MM.1S (cell line): ENCODE results near the gene KMT2D.

Experiments
- DNase-seq: peaks from one replicate; pipeline ENCODE4 v3.0.0-alpha.2; 2015
- H2AFZ ChIP-seq: fragments of 300-600 bp; sonication (generic); 2 replicates; pipeline ENCODE4 v1.6.0; 2016; ENCODE audit warnings: antibody characterized with exemption, low read length
- H3F3A ChIP-seq: fragments of 300-600 bp; sonication (generic); 2 replicates; pipeline ENCODE4 v1.6.1; 2016; ENCODE audit warnings: mild to moderate bottlenecking, antibody characterized with exemption, low read length, moderate library complexity, mixed read lengths; ENCODE audit not compliant: insufficient read depth
- H3K27ac ChIP-seq: fragments of 300-600 bp; sonication (generic); 2 replicates; pipeline ENCODE4 v1.5.1; 2016; ENCODE audit warnings: mild to moderate bottlenecking, low read length
- H3K27me3 ChIP-seq: fragments of 300-600 bp; sonication (generic); replicated peaks from 2 replicates; pipeline ENCODE4 v1.6.0; 2016; ENCODE audit warnings: low read length; ENCODE audit not compliant: insufficient read depth
- H3K36me3 ChIP-seq: fragments of 300-600 bp; sonication (generic); replicated peaks from 2 replicates; pipeline ENCODE4 v1.6.1; 2016; ENCODE audit warnings: mild to moderate bottlenecking, low read length, mixed read lengths; ENCODE audit not compliant: insufficient read depth
- H3K4me1 ChIP-seq: fragments of 300-600 bp; sonication (generic); 2 replicates; pipeline ENCODE4 v1.6.1; 2016; ENCODE audit warnings: low read length, mixed read lengths
- H3K4me2 ChIP-seq: fragments of 300-600 bp; sonication (generic); 2 replicates; pipeline ENCODE4 v1.6.0; 2016; ENCODE audit warnings: low read depth, low read length
- H3K4me3 ChIP-seq: fragments of 300-600 bp; sonication (generic); 2 replicates; pipeline ENCODE4 v1.5.1; 2016; ENCODE audit warnings: low read length, mixed read lengths
- H3K79me2 ChIP-seq: fragments of 300-600 bp; sonication (generic); 2 replicates; pipeline ENCODE4 v1.6.1; 2016; ENCODE audit warnings: mixed run types, low read length, mixed read lengths
- H3K9ac ChIP-seq: fragments of 300-600 bp; sonication (generic); 2 replicates; pipeline ENCODE4 v1.6.1; 2016; ENCODE audit warnings: low read length, mixed read lengths
- H3K9me2 ChIP-seq: fragments of 300-600 bp; sonication (generic); replicated peaks from 2 replicates; pipeline ENCODE4 v1.6.1; 2016; ENCODE audit warnings: mild to moderate bottlenecking, low read length, mixed read lengths; ENCODE audit not compliant: insufficient read depth
- H3K9me3 ChIP-seq: fragments of 300-600 bp; sonication (generic); replicated peaks from 2 replicates; pipeline ENCODE4 v1.6.1; 2016; ENCODE audit warnings: mild to moderate bottlenecking, low read length, mixed read lengths; ENCODE audit not compliant: insufficient read depth
- H4K20me1 ChIP-seq: fragments of 300-600 bp; sonication (generic); 2 replicates; pipeline ENCODE4 v1.6.1; 2016; ENCODE audit warnings: mild to moderate bottlenecking, low read length, moderate library complexity, mixed read lengths; ENCODE audit not compliant: insufficient read depth
- CTCF ChIP-seq: fragments of 300-600 bp; sonication (generic); IDR thresholded peaks from 2 replicates; pipeline ENCODE4 v1.5.1; 2016; ENCODE audit warnings: antibody characterized with exemption, low read length, mixed read lengths
- EZH2 ChIP-seq: fragments of 300-600 bp; sonication (generic); optimal IDR thresholded peaks from 2 replicates; pipeline ENCODE3; 2017; ENCODE audit warnings: low read depth, mild to moderate bottlenecking, antibody characterized with exemption, low read length, mixed read lengths
- EZH2phosphoT487 ChIP-seq: fragments of 300-600 bp; sonication (generic); IDR thresholded peaks from 2 replicates; pipeline ENCODE4 v1.6.1; 2018; ENCODE audit warnings: antibody characterized with exemption, low read length

KMT2D gene

GRCh38 chr12:49050507-49051372, 9.9 kb downstream of the KMT2D start:
- H2AFZ ChIP-seq = no peak overlapping the region
- no peaks in the 10 kb centered on the region for H3F3A ChIP-seq
- H3K36me3 ChIP-seq = peaks cover 14% of the 10 kb centered on the region
- H4K20me1 ChIP-seq = peaks cover 3% of the 10 kb centered on the region
- H3K9ac ChIP-seq = no peak overlapping the region
- H3K4me2 ChIP-seq = no peak overlapping the region
- H3K9me2 ChIP-seq = no peaks in the 10 kb centered on the region
- DNase-seq = no peak
- 0 out of 2 replicates have a peak, but pooled peaks cover 2% of the 10 kb centered on the region for H3K4me1 ChIP-seq
- no peak overlapping the region for H3K4me3 ChIP-seq
- H3K9me3 ChIP-seq = no peaks in the 10 kb centered on the region
- H3K27me3 ChIP-seq = no peaks in the 10 kb centered on the region
- TF ChIP-seq EZH2phosphoT487 (no peak), EZH2 (no peak), CTCF (no peak)
- peaks cover 29% of the 10 kb centered on the region for H3K79me2 ChIP-seq
- no peak overlapping the region for H3K27ac ChIP-seq

DNA sequence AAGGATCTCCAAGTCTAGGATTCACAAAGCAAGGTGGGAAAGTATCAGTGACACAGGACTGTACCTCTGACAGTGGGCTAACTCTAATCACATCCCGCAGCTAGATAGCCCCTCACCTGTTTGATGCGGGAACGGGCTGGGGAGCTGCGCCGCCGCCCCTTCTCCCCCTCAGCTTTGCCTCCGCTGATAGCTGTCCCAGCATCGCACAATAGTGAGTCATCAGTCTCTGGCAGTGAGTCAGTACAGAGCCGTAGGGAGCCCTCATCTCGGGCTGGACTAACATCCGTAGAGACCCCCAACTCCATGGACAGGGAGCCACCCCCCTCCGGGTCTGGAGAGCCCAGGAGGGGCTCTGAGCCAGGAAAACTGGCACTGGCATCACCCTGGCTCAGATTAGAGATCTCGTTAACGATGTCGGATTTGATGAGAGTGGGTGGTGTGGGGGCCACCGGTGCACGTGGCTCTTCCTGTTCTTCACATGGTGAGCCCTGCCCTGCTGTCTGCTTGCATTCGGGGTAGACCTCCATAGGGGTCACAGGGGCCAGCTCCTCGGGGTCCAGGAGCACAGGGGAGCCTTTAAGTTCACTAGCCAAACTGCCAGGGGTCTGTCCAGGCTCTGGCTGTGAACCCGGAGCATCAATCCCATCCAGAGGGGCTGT, 10.9 kb downstream of the KMT2D start:
- no peak for DNase-seq
- peaks cover 11% of the 10 kb centered on the region for H3K36me3 ChIP-seq
- no peaks in the 10 kb centered on the region for H3K9me2 ChIP-seq
- H2AFZ ChIP-seq = no peak overlapping the region
- H3K79me2 ChIP-seq = peaks cover 18% of the 10 kb centered on the region
- H4K20me1 ChIP-seq = no peaks in the 10 kb centered on the region
- no peak for TF ChIP-seq EZH2phosphoT487
- no peak overlapping the region for H3K27ac ChIP-seq
- no peaks in the 10 kb centered on the region for H3K27me3 ChIP-seq
- H3K4me2 ChIP-seq = no peak overlapping the region
- H3K4me3 ChIP-seq = no peak overlapping the region
- H3K9me3 ChIP-seq = no peaks in the 10 kb centered on the region
- H3K4me1 ChIP-seq = no peaks in the 10 kb centered on the region
- no peak overlapping the region for H3K9ac ChIP-seq
- H3F3A ChIP-seq = no peaks in the 10 kb centered on the region

DNA sequence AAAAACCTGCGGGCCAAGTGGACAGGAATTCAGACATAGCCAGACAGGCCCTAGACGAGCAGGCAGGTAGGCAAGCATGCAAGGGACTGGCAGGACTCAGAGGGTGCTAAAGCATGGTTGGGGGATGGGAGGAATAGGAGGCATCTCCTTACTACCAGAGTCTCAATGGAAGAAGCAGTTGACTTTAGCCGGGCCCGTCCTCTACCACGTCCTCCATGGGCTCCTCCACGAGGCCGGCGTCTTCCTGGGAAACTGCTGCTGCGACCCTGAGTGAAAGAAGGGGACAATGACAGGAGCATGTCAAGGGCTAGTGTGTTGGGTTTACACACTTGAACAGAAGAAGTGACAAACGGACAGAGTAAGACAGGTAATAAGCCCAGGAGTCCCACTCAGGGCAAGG, 11.6 kb downstream of the KMT2D start:
- no peak overlapping the region for H3K4me2 ChIP-seq
- H3K4me3 ChIP-seq = no peak overlapping the region
- H3K9ac ChIP-seq = no peak overlapping the region
- no peaks in the 10 kb centered on the region for H3K9me3 ChIP-seq
- H3K27ac ChIP-seq = no peak overlapping the region
- no peaks in the 10 kb centered on the region for H3F3A ChIP-seq
- H4K20me1 ChIP-seq = no peaks in the 10 kb centered on the region
- no peaks in the 10 kb centered on the region for H3K9me2 ChIP-seq
- no peak overlapping the region for H2AFZ ChIP-seq
- no peak for DNase-seq
- H3K27me3 ChIP-seq = no peaks in the 10 kb centered on the region
- H3K36me3 ChIP-seq = peaks cover 9% of the 10 kb centered on the region; the same call in 1 of the 2 replicates
- TF ChIP-seq EZH2 (no peak), EZH2phosphoT487 (no peak), CTCF (no peak)
- peaks cover 11% of the 10 kb centered on the region for H3K79me2 ChIP-seq
- no peaks in the 10 kb centered on the region for H3K4me1 ChIP-seq
